BJ (cell line): Measurements from ENCODE around the gene NINJ2. TPM values are rescaled to one million over a fixed set of nuclear protein-coding genes. Genes with fewer than 3 reads are reported as not detected.

ENCODE experiments used
- CTCF ChIA-PET: fragments of 350-600 bp; formaldehyde crosslinking; extraction: SDS; loops from one replicate; lab custom pipeline; 2021; ENCODE audit warnings: antibody characterized with exemption, inconsistent platforms; lab: Yijun Ruan, JAX
- POLR2A ChIA-PET: fragments of 300-600 bp; sonication (Branson Sonifier 250); formaldehyde crosslinking; extraction: SDS; loops from one replicate; lab custom pipeline; 2021; ENCODE audit warnings: antibody characterized with exemption; lab: Charles Lee
- DNase-seq: peaks from one replicate; pipeline ENCODE4 v3.0.0-alpha.2; 2011; ENCODE audit warnings: low read depth
- H3K27me3 ChIP-seq: 2 replicates; pipeline ENCODE4 v1.6.0; 2011; ENCODE audit warnings: low read length; ENCODE audit not compliant: control insufficient read depth, insufficient read depth
- H3K36me3 ChIP-seq: 2 replicates; pipeline ENCODE4 v1.5.1; 2011; ENCODE audit warnings: low read length; ENCODE audit not compliant: control insufficient read depth, insufficient read depth
- H3K4me3 ChIP-seq: 2 replicates; pipeline ENCODE4 v1.5.1; 2011; ENCODE audit warnings: low read depth, mild to moderate bottlenecking, control low read depth, low read length
- polyA plus RNA-seq: library from polyadenylated mRNA; depleted of rRNA; stranded (reverse); fragments of >200 nt; gene quantifications from 2 replicates; pipeline ENCODE4 v1.2.3, GENCODE V29; 2011
- TF ChIP-seq, protein P1 (sequence below): IDR thresholded peaks from 2 replicates; pipeline ENCODE4 v1.5.1; 2011; ENCODE audit warnings: low read depth, mild to moderate bottlenecking, control low read depth, inconsistent platforms, low read length, moderate library complexity; ENCODE audit not compliant: insufficient read depth

NINJ2 gene
- polyA plus RNA-seq, 1 experiment = 0.32 TPM

DNA sequence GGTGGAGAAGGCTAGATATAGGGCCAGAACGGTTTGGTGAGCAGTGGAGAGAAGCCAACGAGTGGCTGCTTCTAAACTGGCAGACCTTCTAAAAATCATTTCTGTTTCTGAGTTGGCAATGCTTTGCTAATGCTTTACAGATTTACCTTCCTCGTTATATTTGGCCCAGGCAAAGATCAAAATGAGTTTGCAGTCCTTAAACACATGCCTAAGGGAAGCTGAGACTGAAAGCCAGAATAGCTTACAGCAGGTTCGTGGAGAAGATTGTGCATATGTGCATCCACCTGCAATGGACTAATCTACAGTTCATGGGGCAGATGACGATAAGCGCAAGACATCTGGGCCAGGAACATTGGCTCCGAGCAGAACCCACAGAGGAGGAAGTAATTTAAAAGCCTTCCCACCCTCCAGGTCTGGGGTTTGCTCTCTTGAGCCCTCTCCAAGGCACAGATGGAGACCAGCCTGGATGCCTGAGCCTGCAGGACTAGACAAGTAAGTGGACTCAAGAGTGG lies 99.4 kb downstream of the NINJ2 start:
- TF ChIP-seq, protein P1, sequence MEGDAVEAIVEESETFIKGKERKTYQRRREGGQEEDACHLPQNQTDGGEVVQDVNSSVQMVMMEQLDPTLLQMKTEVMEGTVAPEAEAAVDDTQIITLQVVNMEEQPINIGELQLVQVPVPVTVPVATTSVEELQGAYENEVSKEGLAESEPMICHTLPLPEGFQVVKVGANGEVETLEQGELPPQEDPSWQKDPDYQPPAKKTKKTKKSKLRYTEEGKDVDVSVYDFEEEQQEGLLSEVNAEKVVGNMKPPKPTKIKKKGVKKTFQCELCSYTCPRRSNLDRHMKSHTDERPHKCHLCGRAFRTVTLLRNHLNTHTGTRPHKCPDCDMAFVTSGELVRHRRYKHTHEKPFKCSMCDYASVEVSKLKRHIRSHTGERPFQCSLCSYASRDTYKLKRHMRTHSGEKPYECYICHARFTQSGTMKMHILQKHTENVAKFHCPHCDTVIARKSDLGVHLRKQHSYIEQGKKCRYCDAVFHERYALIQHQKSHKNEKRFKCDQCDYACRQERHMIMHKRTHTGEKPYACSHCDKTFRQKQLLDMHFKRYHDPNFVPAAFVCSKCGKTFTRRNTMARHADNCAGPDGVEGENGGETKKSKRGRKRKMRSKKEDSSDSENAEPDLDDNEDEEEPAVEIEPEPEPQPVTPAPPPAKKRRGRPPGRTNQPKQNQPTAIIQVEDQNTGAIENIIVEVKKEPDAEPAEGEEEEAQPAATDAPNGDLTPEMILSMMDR = no peak
- DNase-seq = no peak
- Histone ChIP-seq H3K36me3 (no peaks in the 10 kb centered on the region), H3K27me3 (peaks cover 12% of the 10 kb centered on the region), H3K4me3 (no peak overlapping the region)
- CTCF ChIA-PET = interaction anchor here (9.7 kb wide), 1 partner anchor 188 kb away, joined by 85 read pairs; the partner anchor contains the start of gene WNK1
- POLR2A ChIA-PET = no interaction called here

DNA sequence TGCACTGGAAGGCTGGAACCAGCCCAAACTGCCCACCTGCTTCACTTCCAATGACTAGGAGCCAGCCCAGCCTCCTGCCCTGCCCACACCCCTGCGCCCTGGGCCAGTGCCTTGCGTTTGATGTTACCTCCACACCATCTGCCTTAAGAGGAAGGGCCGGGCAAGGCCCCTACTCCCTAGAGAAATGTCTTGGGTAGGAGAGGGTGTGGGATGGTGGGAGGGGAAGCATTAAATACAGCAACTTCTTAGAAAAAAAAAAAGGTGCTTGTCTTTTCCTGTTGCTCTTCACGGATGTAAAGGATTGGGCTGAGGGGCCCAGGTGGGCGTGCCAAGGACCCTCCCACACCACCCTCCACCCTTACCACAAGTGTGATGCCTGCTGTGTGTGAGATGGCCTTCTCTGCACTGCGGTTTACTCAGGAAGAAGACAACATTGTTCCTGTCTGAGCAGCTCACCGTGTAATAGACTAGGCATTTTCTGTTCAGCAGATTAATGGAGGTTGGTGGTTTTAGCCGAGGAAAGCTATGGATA lies 99.9 kb downstream of the NINJ2 start:
- POLR2A ChIA-PET = no interaction called here
- Histone ChIP-seq H3K36me3 (no peaks in the 10 kb centered on the region), H3K4me3 (no peak overlapping the region), H3K27me3 (peaks cover 17% of the 10 kb centered on the region)
- no peak for DNase-seq
- TF ChIP-seq, protein P1 = no peak
- CTCF ChIA-PET = no interaction called here

DNA sequence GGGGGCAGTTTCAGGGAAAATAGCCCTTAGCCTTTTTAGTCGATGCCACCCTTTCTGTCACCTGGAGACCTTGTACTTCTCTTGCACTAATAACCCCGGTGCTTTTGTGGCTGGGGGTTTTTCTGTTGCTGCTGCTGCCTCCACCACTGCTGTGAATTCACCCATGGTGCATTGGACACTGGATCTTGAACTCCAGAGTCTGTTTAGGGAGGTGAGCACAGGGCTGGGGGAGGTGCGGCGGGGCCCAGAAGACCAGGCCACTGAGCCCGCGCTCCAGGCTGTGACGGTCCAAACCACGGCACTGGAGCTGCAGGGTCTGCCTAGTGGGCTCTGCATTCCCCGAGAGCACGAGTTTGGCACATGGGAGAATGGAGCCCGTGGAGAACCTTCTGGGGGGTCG lies 100.6 kb downstream of the NINJ2 start:
- DNase-seq = no peak
- Histone ChIP-seq H3K27me3 (peaks cover 17% of the 10 kb centered on the region), H3K36me3 (no peaks in the 10 kb centered on the region), H3K4me3 (no peak overlapping the region)
- ChIA-PET CTCF (interaction anchor here (0.7 kb wide), 1 partner anchor 188 kb away, joined by 3 read pairs; no protein-coding TSS in a partner anchor), POLR2A (no interaction called here)
- TF ChIP-seq, protein P1 = no peak

DNA sequence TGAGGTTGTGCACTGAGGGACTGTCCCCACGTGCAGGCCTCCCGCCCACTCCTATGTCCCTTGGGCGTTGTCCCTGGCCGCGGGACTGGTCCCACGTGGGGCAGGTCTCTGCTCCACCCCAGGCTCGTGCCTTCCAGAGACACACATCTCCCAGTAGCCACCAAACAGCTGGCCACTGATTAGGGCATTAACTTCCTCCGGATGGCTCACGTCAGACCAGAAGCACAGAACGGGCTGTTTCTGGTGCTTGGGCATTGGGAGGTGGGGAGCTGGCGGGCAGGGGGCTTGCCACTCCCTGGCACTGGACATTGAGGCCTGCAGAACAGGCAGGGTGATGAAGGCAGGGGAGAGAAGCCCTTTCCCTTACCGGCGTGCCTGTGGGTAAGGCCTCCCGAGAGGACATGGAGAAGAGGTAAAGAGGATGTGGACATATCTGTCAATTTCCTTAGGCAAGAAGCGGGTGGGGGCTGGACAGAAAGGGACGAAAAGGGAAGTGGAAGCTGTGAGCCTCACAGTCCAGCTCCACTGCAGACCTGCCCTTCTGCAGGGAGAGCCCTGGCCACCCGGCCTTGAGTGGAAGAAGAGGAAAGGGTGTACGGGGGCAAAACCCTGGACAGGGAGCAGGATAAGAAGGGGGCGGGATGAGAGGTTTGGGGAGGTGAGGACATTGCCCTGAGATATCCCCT lies 101.2 kb downstream of the NINJ2 start:
- TF ChIP-seq, protein P1 = no peak
- ChIA-PET CTCF (interaction anchor here (0.7 kb wide), 1 partner anchor 189 kb away, joined by 3 read pairs; no protein-coding TSS in a partner anchor), POLR2A (no interaction called here)
- no peak for DNase-seq
- Histone ChIP-seq H3K4me3 (no peak overlapping the region), H3K27me3 (peaks cover 17% of the 10 kb centered on the region), H3K36me3 (no peaks in the 10 kb centered on the region)

DNA sequence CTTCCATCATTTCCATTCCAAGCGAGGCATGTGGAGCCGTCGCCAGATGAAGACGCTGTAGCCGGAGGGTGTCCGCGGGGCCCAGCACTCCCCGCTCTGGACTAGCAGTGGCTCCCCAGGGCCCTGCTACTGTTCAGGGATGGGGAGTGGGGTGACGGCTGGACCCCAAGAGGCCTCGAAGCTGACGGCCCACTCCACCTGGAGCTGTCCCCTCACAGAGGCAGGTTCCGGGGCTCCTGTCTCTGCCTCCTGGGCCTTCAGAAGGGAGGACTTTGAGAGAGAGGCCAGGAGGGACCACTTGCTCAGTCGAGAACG lies 101.9 kb downstream of the NINJ2 start:
- no peaks in the 10 kb centered on the region for H3K36me3 ChIP-seq
- no peak for DNase-seq
- H3K4me3 ChIP-seq = no peak overlapping the region
- ChIA-PET POLR2A (no interaction called here), CTCF (interaction anchor here (2.5 kb wide), 1 partner anchor 8 kb away, joined by 10 read pairs; no protein-coding TSS in a partner anchor)
- TF ChIP-seq, protein P1 = no peak
- H3K27me3 ChIP-seq = peaks cover 17% of the 10 kb centered on the region
